SK-N-SH (cell line): Measurements from ENCODE around the gene MVB12B. TPM values are rescaled to one million over a fixed set of nuclear protein-coding genes. Genes with fewer than 3 reads are reported as not detected.

ENCODE experiments used
- CTCF ChIA-PET: fragments of 300-600, 350-600 bp; formaldehyde crosslinking; extraction: SDS; loops from one replicate; lab custom pipeline; 2021; lab: Yijun Ruan, JAX
- POLR2A ChIA-PET: fragments of 350-600 bp; sonication (Branson Sonifier 250); formaldehyde crosslinking; extraction: SDS; loops from one replicate; lab custom pipeline; 2020; ENCODE audit warnings: antibody characterized with exemption, inconsistent platforms; lab: Yijun Ruan, JAX
- DNase-seq: peaks from one replicate; pipeline ENCODE4 v3.0.0; 2012
- H2AFZ ChIP-seq: fragments of 200-600 bp; sonication (generic); 2 replicates; pipeline ENCODE4 v1.8.1; 2016; ENCODE audit warnings: antibody characterized with exemption, mild to moderate bottlenecking, low read depth
- H3F3A ChIP-seq: fragments of 200-600 bp; sonication (generic); replicated peaks from 2 replicates; pipeline ENCODE3; 2016; ENCODE audit warnings: antibody characterized with exemption, mild to moderate bottlenecking; ENCODE audit not compliant: insufficient read depth
- H3K27ac ChIP-seq, 2 experiments: fragments of 200-500 bp in 1 of 2; fragments of 200-600 bp in 1 of 2; sonication (Bioruptor generic) in 1 of 2; sonication (generic), shearing (Covaris generic) in 1 of 2; 2 replicates each; pipeline versions ENCODE4 v1.5.1 to v1.6.1; 2014 to 2016; ENCODE audit warnings: low read depth in 2 of 2, inconsistent platforms in 1 of 2, low read length in 1 of 2, mild to moderate bottlenecking in 1 of 2, mixed read lengths in 1 of 2
- H3K27me3 ChIP-seq: fragments of 200-600 bp; sonication (generic), shearing (Covaris generic); 2 replicates; pipeline ENCODE4 v1.6.1; 2016; ENCODE audit warnings: mixed run types; ENCODE audit not compliant: insufficient read depth
- H3K36me3 ChIP-seq, 2 experiments: fragments of 200-500 bp in 1 of 2; fragments of 200-600 bp in 1 of 2; sonication (Bioruptor generic) in 1 of 2; sonication (generic) in 1 of 2; replicated peaks in 1 of 2; 2 replicates each; pipeline versions ENCODE3 to v1.5.1; 2014 to 2016; ENCODE audit warnings: low read length in 1 of 2, mild to moderate bottlenecking in 1 of 2; ENCODE audit not compliant: insufficient read depth in 2 of 2, control insufficient read depth in 1 of 2
- H3K4me1 ChIP-seq, 2 experiments: fragments of 200-500 bp in 1 of 2; fragments of 200-600 bp in 1 of 2; sonication (Bioruptor generic) in 1 of 2; sonication (generic), shearing (Covaris generic) in 1 of 2; 2 replicates each; pipeline versions ENCODE4 v1.5.1 to v1.6.1; 2014 to 2016; ENCODE audit warnings: low read depth in 1 of 2, low read length in 1 of 2, mixed run types in 1 of 2; ENCODE audit not compliant: insufficient read depth in 2 of 2, control insufficient read depth in 1 of 2
- H3K4me2 ChIP-seq: fragments of 200-600 bp; sonication (generic), shearing (Covaris generic); 2 replicates; pipeline ENCODE4 v1.6.1; 2017; ENCODE audit warnings: mixed run types
- H3K4me3 ChIP-seq, 2 experiments: fragments of 200-500 bp in 1 of 2; fragments of 200-600 bp in 1 of 2; sonication (Bioruptor generic) in 1 of 2; sonication (generic), shearing (Covaris generic) in 1 of 2; 2 replicates each; pipeline versions ENCODE4 v1.5.1 to v1.8.1; 2014 to 2016; ENCODE audit warnings: low read depth in 2 of 2, inconsistent platforms in 1 of 2, low read length in 1 of 2, mild to moderate bottlenecking in 1 of 2, mixed read lengths in 1 of 2, moderate library complexity in 1 of 2
- H3K79me2 ChIP-seq: fragments of 200-600 bp; sonication (generic); 2 replicates; pipeline ENCODE4 v1.8.1; 2017; ENCODE audit warnings: mild to moderate bottlenecking; ENCODE audit not compliant: insufficient read depth
- H3K9ac ChIP-seq: fragments of 200-600 bp; sonication (generic); 2 replicates; pipeline ENCODE4 v1.6.1; 2017; ENCODE audit warnings: mixed run types
- H3K9me2 ChIP-seq: fragments of 200-600 bp; sonication (generic); 2 replicates; pipeline ENCODE4 v1.6.1; 2017; ENCODE audit warnings: mixed run types
- H3K9me3 ChIP-seq: fragments of 200-600 bp; sonication (generic); 2 replicates; pipeline ENCODE4 v1.6.1; 2017; ENCODE audit warnings: mixed run types, mild to moderate bottlenecking, moderate library complexity
- H4K20me1 ChIP-seq: fragments of 200-600 bp; sonication (generic); 2 replicates; pipeline ENCODE4 v1.6.1; 2017; ENCODE audit warnings: mild to moderate bottlenecking, mixed run types; ENCODE audit not compliant: insufficient read depth
- CHD2 ChIP-seq: fragments of 150-350 bp; IDR thresholded peaks from 2 replicates; pipeline ENCODE4 v1.6.1; 2018; ENCODE audit warnings: low read length; ENCODE audit not compliant: partially characterized antibody
- ELF1 ChIP-seq: IDR thresholded peaks from 2 replicates; pipeline ENCODE4 v1.4.0; 2012
- EP300 ChIP-seq, 2 experiments: IDR thresholded peaks; 2 replicates each; pipeline versions ENCODE4 v1.4.0 to v1.6.1; 2012; ENCODE audit warnings: borderline replicate concordance in 1 of 2, low read depth in 1 of 2, low read length in 1 of 2
- FOSL2 ChIP-seq: IDR thresholded peaks from 2 replicates; pipeline ENCODE4 v1.4.0; 2012; ENCODE audit warnings: low read depth, mild to moderate bottlenecking, moderate library complexity, borderline replicate concordance
- IRF3 ChIP-seq: fragments of 150-350 bp; IDR thresholded peaks from 2 replicates; pipeline ENCODE4 v1.6.1; 2016; ENCODE audit warnings: mild to moderate bottlenecking, low read depth, low read length
- JUND ChIP-seq: IDR thresholded peaks from 2 replicates; pipeline ENCODE4 v1.4.0; 2012
- MEF2A ChIP-seq: IDR thresholded peaks from 2 replicates; pipeline ENCODE4 v1.4.0; 2012; ENCODE audit warnings: low read depth, borderline replicate concordance
- RAD21 ChIP-seq: IDR thresholded peaks from 2 replicates; pipeline ENCODE4 v1.6.1; 2012; ENCODE audit warnings: mild to moderate bottlenecking, low read length
- RCOR1 ChIP-seq: fragments of 150-350 bp; IDR thresholded peaks from 2 replicates; pipeline ENCODE4 v1.6.1; 2017; ENCODE audit warnings: antibody characterized with exemption, low read length
- RFX5 ChIP-seq: IDR thresholded peaks from 2 replicates; pipeline ENCODE4 v1.6.1; 2012; ENCODE audit warnings: mild to moderate bottlenecking, improper control_type of control experiment, low read length
- TEAD4 ChIP-seq: IDR thresholded peaks from 2 replicates; pipeline ENCODE4 v1.4.0; 2012; ENCODE audit warnings: mild to moderate bottlenecking, borderline replicate concordance; ENCODE audit not compliant: insufficient read depth
- WGBS: methylation state at CpG from one replicate; pipeline ENCODE4 v1.1.6; 2017; ENCODE audit warnings: low lambda C conversion rate; 5-methylcytosine and 5-hydroxymethylcytosine counted together
- polyA plus RNA-seq, 3 experiments: library from polyadenylated mRNA; depleted of rRNA; stranded (reverse); fragments of >200 nt; gene quantifications; 2 replicates each; pipeline ENCODE4 v1.2.3, GENCODE V29; 2012
- TF ChIP-seq, protein P1 (sequence below): IDR thresholded peaks from 2 replicates; pipeline ENCODE4; 2012
- TF ChIP-seq, protein P2 (sequence below): IDR thresholded peaks from 2 replicates; pipeline ENCODE4 v1.4.0; 2012; ENCODE audit warnings: low read depth

MVB12B gene
- polyA plus RNA-seq, 1 of the 3 experiments (the other 2 are of a cell fraction): 5.1 TPM

GRCh38 chr9:126423916-126424185, 97.2 kb downstream of the MVB12B start:
- Histone ChIP-seq H2AFZ (no peak overlapping the region), H3K9me2 (no peaks in the 10 kb centered on the region), H3K9me3 (no peaks in the 10 kb centered on the region), H3K27me3 (no peaks in the 10 kb centered on the region), H3K79me2 (no peaks in the 10 kb centered on the region), H3K4me3 (no peak overlapping the region), H3K36me3 (peaks cover 4 to 7% of the 10 kb centered on the region in 2 experiments), H3K4me1 (peaks cover 0 to 27% of the 10 kb centered on the region in 2 experiments; a peak in 2 of 4 replicates), H3K9ac (no peak overlapping the region), H3K27ac (peak overlapping the region in 1 of 2 experiments; percentile 80; a peak in 2 of 4 replicates), H3K4me2 (no peak overlapping the region), H4K20me1 (no peaks in the 10 kb centered on the region), H3F3A (no peaks in the 10 kb centered on the region)
- TF ChIP-seq CHD2 (no peak), RFX5 (no peak), ELF1 (no peak), JUND (no peak), RCOR1 (no peak), MEF2A (no peak)
- TF ChIP-seq, protein P1, sequence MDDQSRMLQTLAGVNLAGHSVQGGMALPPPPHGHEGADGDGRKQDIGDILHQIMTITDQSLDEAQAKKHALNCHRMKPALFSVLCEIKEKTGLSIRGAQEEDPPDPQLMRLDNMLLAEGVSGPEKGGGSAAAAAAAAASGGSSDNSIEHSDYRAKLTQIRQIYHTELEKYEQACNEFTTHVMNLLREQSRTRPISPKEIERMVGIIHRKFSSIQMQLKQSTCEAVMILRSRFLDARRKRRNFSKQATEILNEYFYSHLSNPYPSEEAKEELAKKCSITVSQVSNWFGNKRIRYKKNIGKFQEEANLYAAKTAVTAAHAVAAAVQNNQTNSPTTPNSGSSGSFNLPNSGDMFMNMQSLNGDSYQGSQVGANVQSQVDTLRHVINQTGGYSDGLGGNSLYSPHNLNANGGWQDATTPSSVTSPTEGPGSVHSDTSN: no peak
- WGBS: 64% methylated on average over 3 of the region's 3 CpGs
- ChIA-PET CTCF (interaction anchor here (1.3 to 2.3 kb wide), 3 partner anchors 25 to 1015 kb away, joined by 3 to 7 read pairs (median 5); no protein-coding TSS in a partner anchor), POLR2A (no interaction called here)
- no peak for DNase-seq

DNA sequence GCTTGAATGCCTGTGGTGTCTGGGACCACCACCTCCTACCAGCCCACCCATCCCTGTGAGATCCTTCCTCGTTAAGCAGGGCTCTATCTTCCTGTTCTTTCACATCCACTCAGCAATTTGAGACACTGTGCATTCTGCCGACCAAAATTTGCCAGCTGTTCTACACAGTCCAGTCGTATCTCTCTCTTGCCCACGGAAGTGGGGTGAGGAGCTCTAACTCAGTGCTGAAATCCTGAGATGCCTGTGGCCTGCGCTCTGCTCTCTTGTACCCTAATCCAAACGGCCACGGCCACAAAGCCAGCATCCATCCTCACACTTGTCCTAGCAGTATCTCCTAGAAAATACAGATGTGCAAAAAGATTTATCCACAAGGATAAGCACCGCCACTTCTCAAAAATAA, 97.9 kb downstream of the MVB12B start:
- TF ChIP-seq EP300 (IDR thresholded peaks at IDR 0.05; ENCODE audit: borderline replicate concordance in 1 of 2, low read depth in 1 of 2, low read length in 1 of 2) (no peak), TEAD4 (no peak), FOSL2 (no peak), RFX5 (no peak), RAD21 (no peak), IRF3 (no peak)
- TF ChIP-seq, protein P2, sequence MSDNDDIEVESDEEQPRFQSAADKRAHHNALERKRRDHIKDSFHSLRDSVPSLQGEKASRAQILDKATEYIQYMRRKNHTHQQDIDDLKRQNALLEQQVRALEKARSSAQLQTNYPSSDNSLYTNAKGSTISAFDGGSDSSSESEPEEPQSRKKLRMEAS: no peak
- H3K9me2 ChIP-seq: no peaks in the 10 kb centered on the region
- 97% methylated on average over 8 of the region's 8 CpGs for whole genome bisulfite sequencing
- H3K36me3 ChIP-seq: peaks cover 4 to 7% of the 10 kb centered on the region in 2 experiments
- H2AFZ ChIP-seq: no peak overlapping the region
- no peaks in the 10 kb centered on the region for H3K79me2 ChIP-seq
- peaks cover 0 to 27% of the 10 kb centered on the region in 2 experiments; a peak in 2 of 4 replicates for H3K4me1 ChIP-seq
- H3K4me2 ChIP-seq: no peak overlapping the region
- no peaks in the 10 kb centered on the region for H3K9me3 ChIP-seq
- no peaks in the 10 kb centered on the region for H3F3A ChIP-seq
- DNase-seq: no peak
- POLR2A ChIA-PET: no interaction called here
- no peak overlapping the region for H3K4me3 ChIP-seq
- CTCF ChIA-PET: interaction anchor here (1.9 kb wide), 1 partner anchor 26 kb away, joined by 5 read pairs; no protein-coding TSS in a partner anchor
- H3K27ac ChIP-seq: no peak overlapping the region; a peak in 1 of 4 replicates
- H3K27me3 ChIP-seq: no peaks in the 10 kb centered on the region
- no peak overlapping the region for H3K9ac ChIP-seq
- H4K20me1 ChIP-seq: no peaks in the 10 kb centered on the region
